ENCODE measurements around the gene PXN. TPM values are rescaled to one million over a fixed set of nuclear protein-coding genes. Genes with fewer than 3 reads are reported as not detected.

Gene PXN
- total and polyA plus RNA-seq, 5 donors from 2014 or later = 64.3 to 205 (median 78.7) TPM

GRCh38 chr12:120229487-120230325 is 35.8 kb downstream of the PXN start:
- Histone ChIP-seq H3K36me3 (ENCODE audit: control insufficient read depth, insufficient read depth, low read length) (peaks cover 15% of the 10 kb centered on the region), H3K4me1 (ENCODE audit: control insufficient read depth, insufficient read depth, low read length, poor library complexity, severe bottlenecking) (peaks cover 85% of the 10 kb centered on the region), H3K9me3 (ENCODE audit: control insufficient read depth in 2 of 2, low read length in 2 of 2) (no peaks in the 10 kb centered on the region), H3K27ac (ENCODE audit: insufficient read depth, low read length, poor library complexity, severe bottlenecking) (peak overlapping the region; percentile 70), H3K27me3 (ENCODE audit: control insufficient read depth, insufficient read depth, low read length) (no peaks in the 10 kb centered on the region), H3K4me3 (ENCODE audit: low read depth, low read length) (no peak overlapping the region)
- no peak for ATAC-seq (ENCODE audit: low read depth in 2 of 2)
- H3K27me3 Mint-ChIP-seq = no peaks in the 10 kb centered on the region
- no peaks in the 10 kb centered on the region for H3K36me3 Mint-ChIP-seq
- H3K4me3 Mint-ChIP-seq = peak overlapping the region in 2 of 4 donors; percentile 76 to 84
- peaks cover 28 to 94% (median 48%) of the 10 kb centered on the region in 4 donors for H3K4me1 Mint-ChIP-seq
- no peak for DNase-seq
- peak overlapping the region; percentile 65 to 86 (median 77) for H3K27ac Mint-ChIP-seq
- no peaks in the 10 kb centered on the region for H3K9me3 Mint-ChIP-seq

- Histone ChIP-seq H3K27me3 (ENCODE audit: control insufficient read depth, insufficient read depth, low read length) (no peaks in the 10 kb centered on the region), H3K27ac (ENCODE audit: insufficient read depth, low read length, poor library complexity, severe bottlenecking) (no peak overlapping the region), H3K4me1 (ENCODE audit: control insufficient read depth, insufficient read depth, low read length, poor library complexity, severe bottlenecking) (peaks cover 79% of the 10 kb centered on the region), H3K36me3 (ENCODE audit: control insufficient read depth, insufficient read depth, low read length) (peaks cover 12% of the 10 kb centered on the region), H3K9me3 (ENCODE audit: control insufficient read depth in 2 of 2, low read length in 2 of 2) (no peaks in the 10 kb centered on the region), H3K4me3 (ENCODE audit: low read depth, low read length) (no peak overlapping the region)
- no peak for ATAC-seq (ENCODE audit: low read depth in 2 of 2)
- Mint-ChIP-seq H3K27ac (peak overlapping the region in 1 of 3 donors; percentile 77), H3K4me1 (peaks cover 28 to 90% (median 46%) of the 10 kb centered on the region in 4 donors), H3K4me3 (peak overlapping the region in 2 of 4 donors; percentile 76 to 90), H3K36me3 (no peaks in the 10 kb centered on the region), H3K27me3 (no peaks in the 10 kb centered on the region), H3K9me3 (no peaks in the 10 kb centered on the region)
- DNase-seq = no peak
These were observed 36.5 kb downstream of the PXN start for GRCh38 chr12:120229071-120229486.

- H3K4me3 ChIP-seq (ENCODE audit: low read depth, low read length) = peak overlapping the region; percentile 55
These were observed 37.0 kb downstream of the PXN start for GRCh38 chr12:120228291-120229070.

DNA sequence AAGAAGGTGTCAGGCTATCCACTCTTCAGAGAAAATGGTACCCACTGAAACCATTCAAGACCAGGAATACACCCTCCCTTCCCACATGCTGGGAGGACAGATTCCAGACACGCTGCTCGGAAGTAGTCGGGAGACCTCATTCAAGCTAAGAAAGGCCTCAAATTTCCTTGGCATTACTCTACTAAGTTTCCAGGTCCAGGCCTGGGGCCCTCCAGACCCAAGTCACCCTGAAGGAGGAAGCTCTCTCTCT is 37.6 kb downstream of the PXN start:
- Histone ChIP-seq H3K27ac (ENCODE audit: insufficient read depth, low read length, poor library complexity, severe bottlenecking) (peak overlapping the region; percentile 41), H3K4me1 (ENCODE audit: control insufficient read depth, insufficient read depth, low read length, poor library complexity, severe bottlenecking) (peaks cover 72% of the 10 kb centered on the region), H3K27me3 (ENCODE audit: control insufficient read depth, insufficient read depth, low read length) (no peaks in the 10 kb centered on the region), H3K36me3 (ENCODE audit: control insufficient read depth, insufficient read depth, low read length) (peaks cover 20% of the 10 kb centered on the region), H3K4me3 (ENCODE audit: low read depth, low read length) (peak overlapping the region; percentile 55), H3K9me3 (ENCODE audit: control insufficient read depth in 2 of 2, low read length in 2 of 2) (no peaks in the 10 kb centered on the region)
- Mint-ChIP-seq H3K36me3 (no peaks in the 10 kb centered on the region), H3K4me3 (peak overlapping the region in 2 of 4 donors; percentile 50 to 76), H3K27me3 (no peaks in the 10 kb centered on the region), H3K9me3 (no peaks in the 10 kb centered on the region), H3K4me1 (peaks cover 20 to 79% (median 41%) of the 10 kb centered on the region in 4 donors), H3K27ac (peak overlapping the region in 2 of 3 donors; percentile 75 to 77)
- DNase-seq (no peak), ATAC-seq (ENCODE audit: low read depth in 2 of 2) (no peak)

More at GRCh38 chr12:120228291-120229070, 37.0 kb downstream of the PXN start:
- Mint-ChIP-seq H3K36me3 (no peaks in the 10 kb centered on the region), H3K27me3 (no peaks in the 10 kb centered on the region), H3K9me3 (no peaks in the 10 kb centered on the region), H3K4me1 (peaks cover 23 to 84% (median 44%) of the 10 kb centered on the region in 4 donors), H3K27ac (peak overlapping the region; percentile 74 to 89 (median 77)), H3K4me3 (peak overlapping the region; percentile 61 to 90 (median 74))
- Histone ChIP-seq H3K36me3 (ENCODE audit: control insufficient read depth, insufficient read depth, low read length) (peaks cover 17% of the 10 kb centered on the region), H3K4me1 (ENCODE audit: control insufficient read depth, insufficient read depth, low read length, poor library complexity, severe bottlenecking) (peaks cover 77% of the 10 kb centered on the region), H3K27ac (ENCODE audit: insufficient read depth, low read length, poor library complexity, severe bottlenecking) (peak overlapping the region; percentile 52), H3K27me3 (ENCODE audit: control insufficient read depth, insufficient read depth, low read length) (no peaks in the 10 kb centered on the region), H3K9me3 (ENCODE audit: control insufficient read depth in 2 of 2, low read length in 2 of 2) (no peaks in the 10 kb centered on the region)
- ATAC-seq (ENCODE audit: low read depth in 2 of 2) (peak; percentile 73 to 75), DNase-seq (peak; percentile 80 to 87 (median 87))

DNA sequence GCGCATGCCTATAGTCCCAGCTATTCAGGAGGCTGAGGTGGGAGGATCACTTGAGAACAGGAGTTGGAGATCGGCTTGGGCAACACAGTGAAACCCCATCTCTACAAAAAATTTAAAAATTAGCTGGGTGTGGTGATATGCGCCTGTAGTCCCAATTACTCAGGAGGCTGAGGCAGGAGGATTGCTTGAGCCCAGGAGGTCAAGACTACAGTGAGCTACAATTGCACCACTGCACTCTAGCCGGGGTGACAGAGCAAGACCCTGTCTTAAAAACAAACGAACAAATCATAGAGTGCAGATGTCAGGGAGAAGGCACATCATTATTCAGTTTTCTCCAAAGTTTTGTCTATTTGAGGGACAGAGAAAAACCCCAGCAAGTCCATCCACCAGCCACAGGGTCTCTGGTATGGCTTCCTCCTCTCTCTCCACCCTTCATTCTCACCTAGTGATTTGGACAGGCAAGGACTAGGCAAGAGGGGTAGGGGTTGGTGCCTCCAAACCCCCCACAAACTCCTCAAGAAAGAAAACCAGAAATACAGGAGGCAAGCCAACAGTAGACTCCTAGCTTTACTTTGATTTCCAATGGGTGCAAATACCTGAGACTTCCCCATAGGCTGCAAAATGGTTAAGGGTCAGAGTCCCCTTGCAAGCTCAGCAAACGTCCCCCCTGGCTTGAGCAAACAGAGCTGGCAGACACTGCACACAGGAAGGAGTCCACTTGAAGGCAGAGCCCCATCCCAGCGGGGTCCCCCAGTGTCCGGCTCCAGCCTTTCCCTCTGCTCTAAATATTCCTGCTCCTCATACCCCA is 38.1 kb downstream of the PXN start:
- Histone ChIP-seq H3K4me1 (ENCODE audit: control insufficient read depth, insufficient read depth, low read length, poor library complexity, severe bottlenecking) (peaks cover 67% of the 10 kb centered on the region), H3K9me3 (ENCODE audit: control insufficient read depth in 2 of 2, low read length in 2 of 2) (no peaks in the 10 kb centered on the region), H3K4me3 (ENCODE audit: low read depth, low read length) (no peak overlapping the region), H3K36me3 (ENCODE audit: control insufficient read depth, insufficient read depth, low read length) (peaks cover 25% of the 10 kb centered on the region), H3K27ac (ENCODE audit: insufficient read depth, low read length, poor library complexity, severe bottlenecking) (peak overlapping the region; percentile 41), H3K27me3 (ENCODE audit: control insufficient read depth, insufficient read depth, low read length) (no peaks in the 10 kb centered on the region)
- ATAC-seq (ENCODE audit: low read depth in 2 of 2) (no peak), DNase-seq (no peak)
- H3K36me3 Mint-ChIP-seq = no peaks in the 10 kb centered on the region
- no peaks in the 10 kb centered on the region for H3K27me3 Mint-ChIP-seq
- H3K27ac Mint-ChIP-seq = peak overlapping the region in 1 of 3 donors; percentile 75
- H3K4me1 Mint-ChIP-seq = peaks cover 15 to 73% (median 36%) of the 10 kb centered on the region in 4 donors
- H3K9me3 Mint-ChIP-seq = no peaks in the 10 kb centered on the region
- H3K4me3 Mint-ChIP-seq = peak overlapping the region in 3 of 4 donors; percentile 15 to 76 (median 50)

- Mint-ChIP-seq H3K4me3 (peak overlapping the region in 1 of 4 donors; percentile 61), H3K9me3 (no peaks in the 10 kb centered on the region), H3K4me1 (peaks cover 7 to 59% (median 22%) of the 10 kb centered on the region in 4 donors), H3K36me3 (no peaks in the 10 kb centered on the region), H3K27ac (peak overlapping the region; percentile 68 to 77 (median 75)), H3K27me3 (no peaks in the 10 kb centered on the region)
- peak in 1 of 3 donors; percentile 57 for DNase-seq
- peaks cover 39% of the 10 kb centered on the region for H3K36me3 ChIP-seq (ENCODE audit: control insufficient read depth, insufficient read depth, low read length)
- no peak overlapping the region for H3K27ac ChIP-seq (ENCODE audit: insufficient read depth, low read length, poor library complexity, severe bottlenecking)
- H3K9me3 ChIP-seq (ENCODE audit: control insufficient read depth in 2 of 2, low read length in 2 of 2) = no peaks in the 10 kb centered on the region
- peaks cover 53% of the 10 kb centered on the region for H3K4me1 ChIP-seq (ENCODE audit: control insufficient read depth, insufficient read depth, low read length, poor library complexity, severe bottlenecking)
- H3K27me3 ChIP-seq (ENCODE audit: control insufficient read depth, insufficient read depth, low read length) = no peaks in the 10 kb centered on the region
- peak overlapping the region; percentile 7 for H3K4me3 ChIP-seq (ENCODE audit: low read depth, low read length)
- peak in 1 of 2 donors; percentile 12 for ATAC-seq (ENCODE audit: low read depth in 2 of 2)
These were observed 39.5 kb downstream of the PXN start for GRCh38 chr12:120225852-120226640.
